Pancreas (tissue), 10 donors: ENCODE data around the gene CACNA1C. TPM values are rescaled to one million over a fixed set of nuclear protein-coding genes. Genes with fewer than 3 reads are reported as not detected.

ENCODE experiments used
- ATAC-seq, 4 donors: fragments of 200-7000 bp; cut with Tn5 transposase; one replicate each; pipeline versions ENCODE4 v1.8.0 to v1.9.1; 2020; ENCODE audit warnings: mild to moderate bottlenecking in 4 of 4, moderate library complexity in 4 of 4
- DNase-seq, 6 donors: peaks; one replicate each; pipeline ENCODE4 v3.0.0-alpha.2; 2020
- FAIRE-seq: peaks from 2 replicates; lab custom pipeline; 2012; peaks lifted over from hg19 to GRCh38; lab: Jason Lieb, UNC
- H3K27ac ChIP-seq, 4 donors: fragments of 200-600 bp; sonication (generic); 1 replicate in 3 of 4; 2 replicates in 1 of 4; pipeline versions ENCODE4 v1.5.0 to v1.8.0; 2020
- H3K27me3 ChIP-seq, 4 donors: fragments of 200-600 bp; one replicate each; pipeline ENCODE4 v1.8.0; 2021
- H3K36me3 ChIP-seq, 3 donors: fragments of 200-600 bp; sonication (generic) in 1 of 3; one replicate each; pipeline versions ENCODE4 v1.5.0 to v1.8.0; 2020 to 2021
- H3K4me1 ChIP-seq, 3 donors: fragments of 200-600 bp; one replicate each; pipeline ENCODE4 v1.8.0; 2021
- H3K4me3 ChIP-seq, 4 donors: fragments of 200-600 bp; sonication (generic) in 2 of 4; one replicate each; pipeline versions ENCODE4 v1.5.0 to v1.8.0; 2020 to 2021
- H3K9me3 ChIP-seq, 4 donors: fragments of 200-600 bp; one replicate each; pipeline ENCODE4 v1.8.0; 2021
- WGBS, 2 donors: extraction: QIAGEN DNeasy Blood & Tissue Kit; methylation state at CpG; one replicate each; pipeline ENCODE4 v1.1.7; 2013; 5-methylcytosine and 5-hydroxymethylcytosine counted together
- intact Hi-C, 3 donors: fragments of 100-400 bp; cut with DNase I; formaldehyde crosslinking; loops; one replicate each; pipeline versions ENCODE4 v1.11.1 to v1.14.2; 2022
- polyA plus RNA-seq, 2 donors: library from polyadenylated mRNA; stranded (reverse); fragments of 200-250 nt; gene quantifications; one replicate each; pipeline ENCODE4 v1.2.3, GENCODE V29; 2013
- total RNA-seq, 6 donors: library from RNA; stranded (reverse); fragmentation: NEBNext Ultra II Directional in 4 of 6; extraction: Animal tissue kit (Norgen Biotek cat#: 25700) in 4 of 6; gene quantifications; one replicate each; pipeline versions ENCODE4 v1.2.1 to v1.2.4, GENCODE V29; 2021 to 2023
- TF ChIP-seq, protein P1 (sequence below), 4 donors: fragments of 200-600 bp; sonication (generic) in 3 of 4; IDR thresholded peaks; one replicate each; pipeline versions ENCODE4 v1.5.0 to v1.8.0; 2021; ENCODE audit warnings: antibody characterized with exemption in 4 of 4
- donor health status: healthy with polysubstance abuse.
- donor health status: DM: no; HTN: no; CAD: no; lungs with moderate emphysema.
- donor health status: DM: no; HTN: no; CAD: no.
- donor health status: control.
- donor health status: control.
- donor health status: Bipolar disorder and iron deficiency.
- donor health status: DM: yes; HTN: yes; CAD: no.
- donor health status: DM: no; HTN: no; CAD: no.
- donor health status: DM: no; HTN: no; CAD: no.
- donor health status: DM: yes; HTN: yes; CAD: no.

The CACNA1C gene
- total and polyA plus RNA-seq, 8 donors = 1.2 to 3.8 (median 2.3) TPM

DNA sequence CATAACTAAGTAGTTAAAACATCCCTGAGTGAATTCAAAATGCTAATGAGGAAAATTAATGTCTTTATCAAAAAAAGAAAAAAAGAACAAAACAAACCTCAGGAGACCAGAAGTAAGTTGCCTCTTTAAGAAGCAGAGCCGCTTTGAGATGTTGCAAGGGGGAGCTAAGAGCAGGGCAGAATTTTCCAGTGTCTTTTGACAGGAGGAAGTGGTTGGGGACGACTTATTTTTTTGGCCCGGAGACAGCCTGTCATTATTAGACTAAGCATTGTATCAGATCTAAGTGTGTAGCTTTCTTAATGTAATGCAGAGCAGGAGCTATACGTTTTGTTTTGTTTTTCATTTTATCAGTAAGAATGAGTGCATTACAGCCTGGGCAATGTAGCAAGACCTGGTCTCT is 206.6 kb downstream of the CACNA1C start:
- ATAC-seq (no peak), FAIRE-seq (no peak), DNase-seq (no peak)
- no peaks in the 10 kb centered on the region for H3K36me3 ChIP-seq
- no peaks in the 10 kb centered on the region for H3K27me3 ChIP-seq
- no peak overlapping the region for H3K27ac ChIP-seq
- intact Hi-C loops = no loop called here
- no peaks in the 10 kb centered on the region for H3K4me1 ChIP-seq
- 42 to 47% methylated on average over 4 of the region's 4 CpGs for WGBS, 2 donors
- no peaks in the 10 kb centered on the region for H3K9me3 ChIP-seq
- TF ChIP-seq, protein P1, sequence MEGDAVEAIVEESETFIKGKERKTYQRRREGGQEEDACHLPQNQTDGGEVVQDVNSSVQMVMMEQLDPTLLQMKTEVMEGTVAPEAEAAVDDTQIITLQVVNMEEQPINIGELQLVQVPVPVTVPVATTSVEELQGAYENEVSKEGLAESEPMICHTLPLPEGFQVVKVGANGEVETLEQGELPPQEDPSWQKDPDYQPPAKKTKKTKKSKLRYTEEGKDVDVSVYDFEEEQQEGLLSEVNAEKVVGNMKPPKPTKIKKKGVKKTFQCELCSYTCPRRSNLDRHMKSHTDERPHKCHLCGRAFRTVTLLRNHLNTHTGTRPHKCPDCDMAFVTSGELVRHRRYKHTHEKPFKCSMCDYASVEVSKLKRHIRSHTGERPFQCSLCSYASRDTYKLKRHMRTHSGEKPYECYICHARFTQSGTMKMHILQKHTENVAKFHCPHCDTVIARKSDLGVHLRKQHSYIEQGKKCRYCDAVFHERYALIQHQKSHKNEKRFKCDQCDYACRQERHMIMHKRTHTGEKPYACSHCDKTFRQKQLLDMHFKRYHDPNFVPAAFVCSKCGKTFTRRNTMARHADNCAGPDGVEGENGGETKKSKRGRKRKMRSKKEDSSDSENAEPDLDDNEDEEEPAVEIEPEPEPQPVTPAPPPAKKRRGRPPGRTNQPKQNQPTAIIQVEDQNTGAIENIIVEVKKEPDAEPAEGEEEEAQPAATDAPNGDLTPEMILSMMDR (IDR thresholded peaks at IDR 0.05) = no peak
- no peak overlapping the region for H3K4me3 ChIP-seq

DNA sequence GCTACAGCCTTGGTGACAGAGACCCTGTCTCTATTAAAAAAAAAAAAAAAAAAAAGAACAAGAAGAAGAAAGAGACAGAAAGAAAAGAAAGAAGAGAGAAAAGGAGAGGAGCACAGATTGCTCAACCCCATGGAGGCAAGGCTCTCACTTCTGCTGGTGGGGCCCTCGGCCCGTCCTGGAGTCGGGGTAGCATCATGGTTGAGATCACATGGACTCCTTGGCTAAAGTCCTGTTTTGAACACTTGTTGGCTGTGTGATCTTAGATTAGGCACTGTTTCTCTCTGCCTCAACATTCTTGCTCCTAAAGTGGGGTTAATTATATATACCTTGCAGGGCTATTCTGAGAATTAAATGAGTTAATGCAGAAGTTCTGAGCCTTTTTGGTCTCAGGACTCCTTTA is 207.7 kb downstream of the CACNA1C start:
- H3K4me3 ChIP-seq = no peak overlapping the region
- FAIRE-seq = no peak
- intact Hi-C loops = no loop called here
- H3K27me3 ChIP-seq = no peaks in the 10 kb centered on the region
- no peaks in the 10 kb centered on the region for H3K9me3 ChIP-seq
- no peaks in the 10 kb centered on the region for H3K36me3 ChIP-seq
- no peak for DNase-seq
- no peaks in the 10 kb centered on the region for H3K4me1 ChIP-seq
- WGBS, 2 donors = 79 to 81% methylated on average over 3 of the region's 3 CpGs
- TF ChIP-seq, protein P1 (IDR thresholded peaks at IDR 0.05) = no peak
- no peak overlapping the region for H3K27ac ChIP-seq
- no peak for ATAC-seq

DNA sequence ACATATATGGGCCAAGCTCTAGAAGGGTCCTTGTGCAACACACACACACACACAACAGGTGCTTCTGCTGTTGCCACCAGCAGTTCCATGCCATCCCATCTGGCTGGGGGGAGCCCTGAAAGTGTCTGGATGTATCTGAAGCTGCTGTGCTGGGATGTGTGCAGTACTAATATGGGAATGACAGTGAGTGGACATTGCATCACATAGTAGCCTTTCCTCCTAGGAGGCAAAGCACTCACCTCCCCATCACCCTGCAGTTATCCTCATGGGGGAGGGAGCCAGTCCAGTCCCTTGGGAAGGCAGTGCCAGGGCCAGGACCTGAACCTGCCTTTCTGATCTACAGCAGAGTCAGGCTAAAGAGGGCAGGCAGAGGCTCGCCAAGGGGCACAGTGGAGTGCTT is 208.9 kb downstream of the CACNA1C start:
- H3K36me3 ChIP-seq = no peaks in the 10 kb centered on the region
- TF ChIP-seq, protein P1 (IDR thresholded peaks at IDR 0.05) = no peak
- ATAC-seq (no peak), FAIRE-seq (no peak), DNase-seq (no peak)
- intact Hi-C loops = no loop called here
- H3K4me3 ChIP-seq = no peak overlapping the region
- H3K27me3 ChIP-seq = no peaks in the 10 kb centered on the region
- H3K4me1 ChIP-seq = no peaks in the 10 kb centered on the region
- WGBS, 2 donors = 80 to 92% methylated on average over 1 of the region's 1 CpG
- no peaks in the 10 kb centered on the region for H3K9me3 ChIP-seq
- H3K27ac ChIP-seq = no peak overlapping the region

DNA sequence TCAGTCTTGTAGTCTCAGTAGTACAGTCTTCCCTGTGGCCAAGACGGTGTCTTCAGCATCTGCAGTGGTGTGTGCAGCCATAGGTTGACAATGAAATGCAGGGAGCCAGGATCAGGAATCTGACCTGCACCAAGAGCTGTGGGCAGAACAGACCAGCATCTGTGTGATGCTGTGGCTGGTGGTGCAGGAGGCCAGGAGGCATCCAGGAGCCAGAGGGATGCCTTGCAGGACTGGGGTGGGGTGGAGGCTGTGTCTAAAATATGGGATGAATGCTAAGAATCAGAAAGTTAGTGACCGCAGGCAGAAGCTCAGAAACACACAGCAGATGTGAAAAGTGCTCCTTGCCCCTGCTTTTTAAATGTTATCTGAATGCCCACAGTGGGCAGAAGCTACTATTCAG is 209.7 kb downstream of the CACNA1C start:
- intact Hi-C loops = no loop called here
- no peak overlapping the region for H3K27ac ChIP-seq
- FAIRE-seq (no peak), ATAC-seq (no peak), DNase-seq (no peak)
- H3K4me3 ChIP-seq = no peak overlapping the region
- H3K36me3 ChIP-seq = no peaks in the 10 kb centered on the region
- TF ChIP-seq, protein P1 (IDR thresholded peaks at IDR 0.05) = no peak
- H3K9me3 ChIP-seq = no peaks in the 10 kb centered on the region
- H3K27me3 ChIP-seq = no peaks in the 10 kb centered on the region
- no peaks in the 10 kb centered on the region for H3K4me1 ChIP-seq
- WGBS, 2 donors = 76 to 79% methylated on average over 2 of the region's 2 CpGs

DNA sequence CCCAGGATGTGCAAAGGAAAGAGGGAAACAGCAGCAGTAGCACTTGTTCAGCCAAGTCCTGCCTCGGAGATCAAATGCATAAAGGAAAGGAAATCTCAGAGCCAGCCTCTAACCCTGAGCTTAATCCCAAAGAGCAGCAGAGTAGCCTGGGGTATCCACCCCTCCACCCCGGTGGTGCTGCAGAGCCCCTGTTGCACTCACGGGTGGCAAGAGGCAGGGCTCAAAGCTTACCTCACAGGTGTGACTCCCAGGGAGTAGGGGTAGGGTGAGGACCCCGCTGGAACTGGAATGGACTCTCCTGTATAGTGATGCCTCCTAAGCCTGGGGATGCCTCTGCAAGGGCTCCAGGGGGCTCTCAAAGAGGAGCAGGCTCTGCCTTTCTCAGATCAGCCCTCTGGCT is 211.1 kb downstream of the CACNA1C start:
- ATAC-seq (no peak), FAIRE-seq (no peak), DNase-seq (no peak)
- Histone ChIP-seq H3K4me3 (no peak overlapping the region), H3K4me1 (no peaks in the 10 kb centered on the region), H3K9me3 (no peaks in the 10 kb centered on the region), H3K36me3 (no peaks in the 10 kb centered on the region), H3K27me3 (no peaks in the 10 kb centered on the region), H3K27ac (no peak overlapping the region)
- 57 to 60% methylated on average over 4 of the region's 4 CpGs for WGBS, 2 donors
- TF ChIP-seq, protein P1 (IDR thresholded peaks at IDR 0.05) = no peak
- intact Hi-C loops = no loop called here
